ENCODE data around the gene TMEM63C.

The TMEM63C gene

DNA sequence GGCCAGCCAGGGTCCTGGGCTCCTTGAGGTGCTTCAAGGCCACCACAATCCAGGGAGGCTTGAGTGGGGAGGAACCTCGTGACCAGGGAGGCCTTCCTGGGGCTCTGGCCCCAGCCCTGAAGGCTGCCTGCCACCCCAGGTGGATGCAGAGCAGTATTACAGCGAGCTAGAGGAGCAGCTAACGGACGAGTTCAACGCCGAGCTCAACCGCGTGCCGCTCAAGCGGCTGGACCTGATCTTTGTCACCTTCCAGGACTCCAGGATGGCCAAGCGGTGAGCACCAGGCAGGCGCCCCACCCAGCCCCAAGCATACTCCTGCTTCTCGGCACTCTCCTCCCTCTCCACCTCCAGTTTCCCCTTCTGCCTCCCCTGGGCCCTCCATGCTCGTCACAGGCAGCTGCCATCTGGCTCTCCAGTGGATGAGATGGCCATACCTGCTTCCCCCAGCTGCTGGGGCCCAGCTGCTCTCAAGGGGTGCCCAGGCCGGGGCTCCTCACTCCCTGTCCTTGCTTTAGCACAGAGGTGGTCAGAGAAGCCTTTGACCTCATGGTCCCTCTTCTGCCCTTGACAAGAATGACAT is 58.8 kb downstream of the TMEM63C start:
- Histone ChIP-seq H3K4me3 (ENCODE audit: low read length) (no peak overlapping the region), H3K36me3 (ENCODE audit: control insufficient read depth, insufficient read depth, low read length) (no peaks in the 10 kb centered on the region), H3K4me1 (ENCODE audit: control insufficient read depth, insufficient read depth, low read length) (no peaks in the 10 kb centered on the region), H3K9ac (ENCODE audit: low read length) (no peak overlapping the region), H3K27ac (ENCODE audit: low read depth, low read length) (no peak overlapping the region), H3K27me3 (ENCODE audit: control insufficient read depth, insufficient read depth, low read length) (no peaks in the 10 kb centered on the region)

DNA sequence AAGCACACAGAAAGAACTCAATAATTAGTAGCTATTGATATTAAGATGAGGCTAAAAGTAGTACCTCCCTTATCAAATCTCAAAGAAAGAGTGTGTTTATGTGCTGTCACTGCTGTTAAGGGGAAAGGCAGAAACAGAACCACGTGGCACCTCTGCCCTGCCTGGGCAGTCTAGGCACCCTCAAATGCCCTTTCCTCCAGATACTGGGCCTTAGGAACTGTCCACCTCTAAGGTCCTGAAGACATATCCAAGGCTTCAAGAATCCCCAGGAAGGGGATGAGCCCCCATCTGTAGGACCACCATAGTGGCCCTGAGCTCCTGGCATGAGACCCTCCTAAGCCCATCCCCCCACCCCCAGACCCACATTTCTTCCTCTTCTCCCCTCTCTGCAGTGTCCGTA is 60.4 kb downstream of the TMEM63C start:
- Histone ChIP-seq H3K4me1 (ENCODE audit: control insufficient read depth, insufficient read depth, low read length) (no peaks in the 10 kb centered on the region), H3K9ac (ENCODE audit: low read length) (no peak overlapping the region), H3K4me3 (ENCODE audit: low read length) (no peak overlapping the region), H3K36me3 (ENCODE audit: control insufficient read depth, insufficient read depth, low read length) (no peaks in the 10 kb centered on the region), H3K27me3 (ENCODE audit: control insufficient read depth, insufficient read depth, low read length) (no peaks in the 10 kb centered on the region), H3K27ac (ENCODE audit: low read depth, low read length) (no peak overlapping the region)

DNA sequence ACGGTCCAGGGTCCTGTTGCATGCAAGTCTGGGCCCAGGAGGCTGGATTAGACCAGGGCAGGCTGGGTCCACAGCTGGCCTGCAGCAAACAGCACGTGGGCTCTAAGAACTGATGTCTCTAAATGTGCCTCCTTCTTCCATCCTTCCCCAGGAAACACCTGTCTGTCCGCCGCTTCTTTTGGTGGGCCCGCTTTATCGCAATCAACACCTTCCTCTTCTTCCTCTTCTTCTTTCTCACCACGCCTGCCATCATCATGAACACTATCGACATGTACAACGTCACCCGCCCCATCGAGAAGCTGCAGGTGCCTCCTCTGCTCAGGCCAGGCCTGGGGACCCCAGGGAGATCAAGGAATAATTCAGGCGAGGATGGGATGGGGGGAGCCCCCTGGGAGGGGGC is 61.2 kb downstream of the TMEM63C start:
- Histone ChIP-seq H3K27ac (ENCODE audit: low read depth, low read length) (no peak overlapping the region), H3K4me3 (ENCODE audit: low read length) (no peak overlapping the region), H3K9ac (ENCODE audit: low read length) (no peak overlapping the region), H3K4me1 (ENCODE audit: control insufficient read depth, insufficient read depth, low read length) (no peaks in the 10 kb centered on the region), H3K36me3 (ENCODE audit: control insufficient read depth, insufficient read depth, low read length) (no peaks in the 10 kb centered on the region), H3K27me3 (ENCODE audit: control insufficient read depth, insufficient read depth, low read length) (no peaks in the 10 kb centered on the region)

DNA sequence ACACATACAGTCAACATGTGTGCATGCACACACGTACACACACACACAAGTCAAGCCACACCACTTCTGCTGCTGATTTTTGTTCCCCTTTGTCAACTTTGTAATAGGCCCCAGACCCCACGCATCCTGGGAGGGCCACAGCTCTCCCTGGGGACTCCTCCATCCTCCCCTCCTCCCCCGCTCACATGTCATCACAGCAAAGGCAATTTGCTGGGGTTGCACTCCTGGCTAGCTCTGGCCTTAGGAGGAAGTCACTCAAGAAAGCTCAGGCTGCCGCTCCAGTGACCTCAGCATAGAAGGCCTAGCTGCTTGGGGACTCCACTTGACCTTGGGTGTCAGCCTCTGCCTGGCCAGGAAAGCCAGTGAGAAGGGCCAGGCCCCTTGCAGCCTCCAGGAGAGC is 62.3 kb downstream of the TMEM63C start:
- Histone ChIP-seq H3K4me1 (ENCODE audit: control insufficient read depth, insufficient read depth, low read length) (no peaks in the 10 kb centered on the region), H3K4me3 (ENCODE audit: low read length) (no peak overlapping the region), H3K27ac (ENCODE audit: low read depth, low read length) (no peak overlapping the region), H3K9ac (ENCODE audit: low read length) (no peak overlapping the region), H3K36me3 (ENCODE audit: control insufficient read depth, insufficient read depth, low read length) (no peaks in the 10 kb centered on the region), H3K27me3 (ENCODE audit: control insufficient read depth, insufficient read depth, low read length) (no peaks in the 10 kb centered on the region)

DNA sequence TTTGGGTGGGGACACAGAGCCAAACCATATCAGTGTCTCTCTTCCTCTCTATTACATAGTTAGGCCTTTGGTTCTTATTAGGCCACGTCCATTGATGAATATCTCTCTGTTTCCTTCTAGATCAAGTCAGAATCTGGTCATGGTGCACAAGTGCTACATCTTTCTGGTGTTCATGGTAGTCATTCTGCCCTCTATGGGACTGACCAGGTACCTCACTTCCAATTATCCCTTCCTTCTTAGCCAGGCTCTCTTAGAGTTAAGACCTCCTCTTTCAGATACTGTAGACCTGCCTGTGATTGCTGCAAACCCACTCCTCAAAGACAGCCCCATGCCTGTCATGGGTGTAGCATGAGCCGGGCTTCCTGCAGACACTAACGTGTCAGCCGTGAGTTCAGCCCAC is 64.2 kb downstream of the TMEM63C start:
- Histone ChIP-seq H3K4me1 (ENCODE audit: control insufficient read depth, insufficient read depth, low read length) (no peaks in the 10 kb centered on the region), H3K4me3 (ENCODE audit: low read length) (no peak overlapping the region), H3K27me3 (ENCODE audit: control insufficient read depth, insufficient read depth, low read length) (no peaks in the 10 kb centered on the region), H3K9ac (ENCODE audit: low read length) (no peak overlapping the region), H3K27ac (ENCODE audit: low read depth, low read length) (no peak overlapping the region), H3K36me3 (ENCODE audit: control insufficient read depth, insufficient read depth, low read length) (no peaks in the 10 kb centered on the region)

DNA sequence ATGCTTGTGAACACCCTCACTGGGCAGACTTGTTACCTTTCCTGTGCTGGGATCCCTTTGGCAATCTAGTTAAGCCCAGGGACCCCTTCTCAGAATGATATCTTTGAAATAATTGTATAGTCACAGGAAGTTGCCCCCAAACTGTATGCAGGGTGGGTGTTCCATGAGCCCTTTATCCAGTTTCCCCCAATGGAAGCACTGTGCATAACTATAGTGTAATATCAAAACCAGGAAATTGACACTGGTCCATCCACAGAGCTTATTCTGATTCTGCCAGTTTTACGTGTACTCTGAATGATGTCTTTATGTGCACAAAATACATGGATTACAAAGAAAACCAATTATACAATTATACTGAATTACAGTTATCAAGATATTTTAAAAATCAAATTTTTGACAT is 65.2 kb downstream of the TMEM63C start:
- Histone ChIP-seq H3K27me3 (ENCODE audit: control insufficient read depth, insufficient read depth, low read length) (no peaks in the 10 kb centered on the region), H3K27ac (ENCODE audit: low read depth, low read length) (no peak overlapping the region), H3K4me1 (ENCODE audit: control insufficient read depth, insufficient read depth, low read length) (no peaks in the 10 kb centered on the region), H3K4me3 (ENCODE audit: low read length) (no peak overlapping the region), H3K36me3 (ENCODE audit: control insufficient read depth, insufficient read depth, low read length) (no peaks in the 10 kb centered on the region), H3K9ac (ENCODE audit: low read length) (no peak overlapping the region)

DNA sequence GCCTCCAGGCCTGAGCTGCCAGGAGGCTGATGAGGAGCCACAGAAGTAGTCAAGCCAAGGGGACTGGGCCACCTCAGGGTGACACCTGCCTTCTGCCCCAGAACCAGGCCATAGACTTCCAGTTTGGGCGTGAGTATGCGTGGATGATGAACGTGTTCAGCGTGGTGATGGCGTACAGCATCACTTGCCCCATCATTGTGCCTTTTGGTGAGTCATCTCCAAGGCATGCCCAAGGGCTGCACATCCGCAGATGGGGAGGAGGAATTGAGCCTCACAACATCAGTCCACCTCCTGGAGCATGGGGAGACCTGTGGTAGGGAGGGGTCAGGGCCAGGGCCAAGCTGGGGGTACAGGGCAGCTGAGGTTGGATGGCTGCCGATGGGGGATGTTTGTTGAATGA is 67.1 kb downstream of the TMEM63C start:
- Histone ChIP-seq H3K9ac (ENCODE audit: low read length) (no peak overlapping the region), H3K27ac (ENCODE audit: low read depth, low read length) (no peak overlapping the region), H3K4me3 (ENCODE audit: low read length) (no peak overlapping the region), H3K4me1 (ENCODE audit: control insufficient read depth, insufficient read depth, low read length) (no peaks in the 10 kb centered on the region), H3K36me3 (ENCODE audit: control insufficient read depth, insufficient read depth, low read length) (no peaks in the 10 kb centered on the region), H3K27me3 (ENCODE audit: control insufficient read depth, insufficient read depth, low read length) (no peaks in the 10 kb centered on the region)

DNA sequence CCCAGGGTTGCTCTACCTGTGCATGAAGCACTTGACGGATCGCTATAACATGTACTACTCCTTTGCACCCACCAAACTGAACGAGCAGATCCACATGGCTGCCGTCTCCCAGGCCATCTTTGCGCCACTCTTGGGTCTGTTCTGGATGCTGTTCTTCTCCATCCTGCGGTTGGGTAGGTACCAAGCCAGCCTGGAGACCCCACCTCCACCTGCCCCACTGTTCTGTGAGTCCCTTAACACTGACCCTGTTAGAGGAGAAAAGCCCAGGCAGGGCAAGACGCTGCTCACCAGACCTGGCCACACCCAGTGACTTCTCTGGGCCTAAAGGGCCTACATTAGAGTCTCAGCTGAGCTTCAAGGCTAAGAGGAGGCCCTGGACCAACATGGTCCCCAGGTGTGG is 67.7 kb downstream of the TMEM63C start:
- Histone ChIP-seq H3K4me1 (ENCODE audit: control insufficient read depth, insufficient read depth, low read length) (no peaks in the 10 kb centered on the region), H3K27ac (ENCODE audit: low read depth, low read length) (no peak overlapping the region), H3K27me3 (ENCODE audit: control insufficient read depth, insufficient read depth, low read length) (no peaks in the 10 kb centered on the region), H3K4me3 (ENCODE audit: low read length) (no peak overlapping the region), H3K36me3 (ENCODE audit: control insufficient read depth, insufficient read depth, low read length) (no peaks in the 10 kb centered on the region), H3K9ac (ENCODE audit: low read length) (no peak overlapping the region)

DNA sequence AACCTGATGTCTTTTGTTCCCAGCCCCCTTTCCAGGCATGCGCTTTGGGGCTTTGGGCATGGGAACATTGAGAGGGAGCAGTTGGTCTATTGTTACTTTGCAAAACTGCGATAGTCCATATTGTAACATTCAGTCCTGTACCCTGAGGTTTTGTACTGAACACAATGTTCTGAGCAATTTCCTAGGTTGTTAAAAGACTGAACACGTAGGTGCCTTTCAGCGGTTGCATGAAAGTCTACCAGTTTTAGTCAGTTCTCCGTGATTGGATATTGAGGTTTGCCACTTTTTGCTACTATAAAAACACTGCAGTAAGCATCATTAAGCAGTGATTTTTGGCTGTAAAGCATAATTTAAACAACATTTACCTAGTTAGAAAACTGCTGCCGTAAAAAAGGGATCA is 69.3 kb downstream of the TMEM63C start:
- Histone ChIP-seq H3K4me3 (ENCODE audit: low read length) (no peak overlapping the region), H3K27me3 (ENCODE audit: control insufficient read depth, insufficient read depth, low read length) (no peaks in the 10 kb centered on the region), H3K9ac (ENCODE audit: low read length) (no peak overlapping the region), H3K4me1 (ENCODE audit: control insufficient read depth, insufficient read depth, low read length) (no peaks in the 10 kb centered on the region), H3K27ac (ENCODE audit: low read depth, low read length) (no peak overlapping the region), H3K36me3 (ENCODE audit: control insufficient read depth, insufficient read depth, low read length) (no peaks in the 10 kb centered on the region)

DNA sequence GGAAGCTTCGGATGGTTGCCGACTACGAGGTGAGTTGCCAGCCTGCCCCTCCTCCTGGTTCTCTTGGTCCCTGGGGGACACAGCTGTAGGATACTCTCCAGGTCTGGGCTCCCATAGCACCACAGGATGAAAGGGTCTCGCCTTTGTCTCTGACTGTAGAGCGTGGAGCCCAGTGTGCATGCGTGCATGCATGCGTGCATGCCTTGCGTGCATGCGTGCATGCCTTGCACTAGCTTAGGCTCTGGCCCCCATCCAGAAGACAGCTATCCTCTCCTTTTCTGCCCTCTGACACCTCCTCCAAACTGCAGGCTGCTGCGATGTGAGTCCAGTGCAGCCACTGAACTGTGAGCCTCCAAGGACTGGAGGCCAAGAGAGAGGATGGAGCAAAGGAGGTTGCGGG is 70.3 kb downstream of the TMEM63C start:
- H3K36me3 ChIP-seq (ENCODE audit: control insufficient read depth, insufficient read depth, low read length) = no peaks in the 10 kb centered on the region
- no peak overlapping the region for H3K9ac ChIP-seq (ENCODE audit: low read length)
- no peak overlapping the region for H3K27ac ChIP-seq (ENCODE audit: low read depth, low read length)
- no peaks in the 10 kb centered on the region for H3K27me3 ChIP-seq (ENCODE audit: control insufficient read depth, insufficient read depth, low read length)
- H3K4me1 ChIP-seq (ENCODE audit: control insufficient read depth, insufficient read depth, low read length) = no peaks in the 10 kb centered on the region
- H3K4me3 ChIP-seq (ENCODE audit: low read length) = no peak overlapping the region

DNA sequence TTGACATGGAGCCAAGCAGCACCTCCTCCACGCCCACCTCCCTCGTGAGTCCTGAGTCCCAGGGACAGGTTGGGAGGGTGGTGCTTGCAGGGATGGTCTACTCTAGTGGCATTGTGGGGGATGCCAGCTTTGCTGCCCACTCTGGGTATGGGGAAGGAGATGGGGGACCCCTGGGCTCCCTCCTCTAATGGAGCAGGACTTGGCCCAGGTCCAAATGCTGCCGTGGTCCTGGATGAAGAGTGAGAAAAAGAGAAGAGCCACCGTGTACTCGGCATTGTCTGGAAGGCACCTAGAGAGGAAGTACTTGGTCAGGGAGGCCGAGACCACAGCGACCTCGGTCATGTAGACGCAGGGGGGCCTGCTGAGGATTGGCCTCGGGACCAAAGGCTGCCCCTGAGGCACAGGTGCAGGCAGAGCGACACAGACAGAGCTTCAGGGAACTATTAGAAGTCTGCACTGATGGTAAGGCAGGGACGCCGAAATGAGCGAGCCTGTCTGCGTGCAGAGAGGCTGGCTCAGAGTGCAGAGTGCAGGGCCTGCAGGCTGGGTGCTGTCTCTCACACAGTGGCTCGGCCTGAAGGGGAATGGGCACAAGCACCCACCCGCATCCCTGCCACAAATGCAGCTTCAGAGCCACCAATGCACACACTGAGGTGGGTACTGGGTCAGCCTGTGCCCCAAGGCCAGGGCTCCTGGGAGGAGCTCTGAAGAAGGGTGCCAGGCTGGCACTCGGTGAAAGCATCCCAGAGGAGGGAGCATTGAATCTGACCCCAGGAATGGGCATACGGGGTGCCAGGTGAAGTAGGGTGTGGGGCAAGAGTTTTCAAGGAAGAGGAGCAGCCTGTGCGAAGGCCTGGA is 72.0 kb downstream of the TMEM63C start:
- no peak overlapping the region for H3K4me3 ChIP-seq (ENCODE audit: low read length)
- H3K27me3 ChIP-seq (ENCODE audit: control insufficient read depth, insufficient read depth, low read length) = no peaks in the 10 kb centered on the region
- no peaks in the 10 kb centered on the region for H3K36me3 ChIP-seq (ENCODE audit: control insufficient read depth, insufficient read depth, low read length)
- no peak overlapping the region for H3K27ac ChIP-seq (ENCODE audit: low read depth, low read length)
- H3K4me1 ChIP-seq (ENCODE audit: control insufficient read depth, insufficient read depth, low read length) = no peaks in the 10 kb centered on the region
- no peak overlapping the region for H3K9ac ChIP-seq (ENCODE audit: low read length)

DNA sequence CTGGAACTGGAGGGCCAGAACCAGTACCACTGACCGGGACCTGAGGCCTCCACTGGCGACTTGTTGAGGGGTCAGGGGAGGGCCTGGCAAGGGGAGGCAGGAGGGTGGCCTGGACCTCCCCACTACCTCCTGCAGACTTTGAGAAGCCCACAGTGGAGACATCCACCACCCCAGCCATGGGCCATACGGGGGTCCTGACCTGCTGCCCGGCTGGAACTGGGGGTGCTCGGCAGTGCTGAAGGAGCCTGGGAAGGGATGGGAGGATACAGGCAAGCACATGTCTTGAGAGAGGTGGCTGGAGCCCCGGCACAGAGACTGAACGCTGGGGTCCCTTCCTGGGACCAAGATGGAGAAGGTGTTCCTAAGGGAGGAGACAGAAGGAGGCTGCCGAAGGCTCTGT is 75.1 kb downstream of the TMEM63C start:
- H3K4me3 ChIP-seq (ENCODE audit: low read length) = no peak overlapping the region
- H3K4me1 ChIP-seq (ENCODE audit: control insufficient read depth, insufficient read depth, low read length) = no peaks in the 10 kb centered on the region
- no peaks in the 10 kb centered on the region for H3K36me3 ChIP-seq (ENCODE audit: control insufficient read depth, insufficient read depth, low read length)
- no peak overlapping the region for H3K27ac ChIP-seq (ENCODE audit: low read depth, low read length)
- no peaks in the 10 kb centered on the region for H3K27me3 ChIP-seq (ENCODE audit: control insufficient read depth, insufficient read depth, low read length)
- H3K9ac ChIP-seq (ENCODE audit: low read length) = no peak overlapping the region

DNA sequence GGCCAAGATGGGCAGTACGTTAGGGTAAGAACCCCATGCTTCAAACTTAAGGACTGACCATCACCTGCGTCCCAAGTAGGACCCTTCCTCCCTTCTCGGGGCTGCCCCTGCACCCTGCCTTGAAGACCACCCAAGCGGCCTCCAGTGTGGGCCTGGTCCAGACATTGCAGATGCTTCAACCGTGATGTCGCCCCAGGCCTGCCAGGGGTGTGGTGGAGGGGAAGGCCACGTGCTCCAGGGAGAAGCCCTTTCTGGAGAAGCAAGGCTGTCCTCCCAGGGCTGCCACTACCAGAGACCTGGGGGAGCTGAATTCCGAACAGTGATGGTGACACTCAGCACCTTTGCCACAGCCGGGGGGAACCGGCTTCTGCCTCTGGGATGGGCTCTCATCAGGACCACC is 76.1 kb downstream of the TMEM63C start:
- Histone ChIP-seq H3K4me3 (ENCODE audit: low read length) (no peak overlapping the region), H3K9ac (ENCODE audit: low read length) (no peak overlapping the region), H3K27ac (ENCODE audit: low read depth, low read length) (no peak overlapping the region), H3K4me1 (ENCODE audit: control insufficient read depth, insufficient read depth, low read length) (no peaks in the 10 kb centered on the region), H3K36me3 (ENCODE audit: control insufficient read depth, insufficient read depth, low read length) (no peaks in the 10 kb centered on the region), H3K27me3 (ENCODE audit: control insufficient read depth, insufficient read depth, low read length) (no peaks in the 10 kb centered on the region)
